K562 (cell line): ENCODE data around the gene ATG7. TPM values are rescaled to one million over a fixed set of nuclear protein-coding genes. Genes with fewer than 3 reads are reported as not detected.

ENCODE experiments used
- ATAC-seq: fragments of 200-7000 bp; cut with Tn5 transposase; 3 replicates; pipeline ENCODE4 v1.9.1; 2020; ENCODE audit warnings: moderate library complexity
- BruUV-seq: library from RNA; stranded (reverse); fragments of 400-500 nt; replicated peaks from 2 replicates; lab custom pipeline; 2021; lab: Mats Ljungman, UMichigan
- CTCF ChIA-PET: fragments of 300-600 bp; formaldehyde crosslinking; extraction: SDS; loops from one replicate; lab custom pipeline; 2021; ENCODE audit warnings: low intra/inter-chr PET ratio; lab: Yijun Ruan, JAX
- POLR2A ChIA-PET: fragments of 300-600, 350-650 bp; sonication (Branson Sonifier 250); formaldehyde crosslinking; extraction: SDS; loops from one replicate; lab custom pipeline; 2021; ENCODE audit warnings: antibody characterized with exemption, inconsistent platforms; lab: Yijun Ruan, JAX
- DNase-seq, 4 experiments: peaks; one replicate each; pipeline versions ENCODE4 v3.0.0 to v3.0.0-alpha.2; 2011 to 2018; ENCODE audit warnings: low spot score in 3 of 4, mixed read lengths in 3 of 4; ENCODE audit errors: extremely low read depth in 1 of 4
- FAIRE-seq: peaks from 2 replicates; lab custom pipeline; 2011; peaks lifted over from hg19 to GRCh38; lab: Jason Lieb, UNC
- H2AFZ ChIP-seq: 2 replicates; pipeline ENCODE4 v1.6.0; 2011; ENCODE audit warnings: low read depth, low read length, control low read depth, inconsistent platforms
- H3K27ac ChIP-seq: fragments of 200-600 bp; 3 replicates; pipeline ENCODE4 v1.8.0; 2011; ENCODE audit warnings: low read depth, mild to moderate bottlenecking, control low read depth, inconsistent platforms, low read length, moderate library complexity, mixed read lengths; ENCODE audit errors: extremely low read depth
- H3K27me3 ChIP-seq, 2 experiments: fragments of 300-600 bp in 1 of 2; 2 replicates in 1 of 2; 3 replicates in 1 of 2; pipeline versions ENCODE4 v1.6.0 to v1.8.0; 2011; ENCODE audit warnings: inconsistent platforms in 2 of 2, low read length in 2 of 2, mild to moderate bottlenecking in 1 of 2, mixed read lengths in 1 of 2, moderate library complexity in 1 of 2; ENCODE audit not compliant: control insufficient read depth in 2 of 2, insufficient read depth in 2 of 2
- H3K36me3 ChIP-seq: fragments of 300-600 bp; 3 replicates; pipeline ENCODE4 v1.8.0; 2011; ENCODE audit warnings: mild to moderate bottlenecking, low read length, inconsistent platforms; ENCODE audit not compliant: control insufficient read depth, insufficient read depth
- H3K4me1 ChIP-seq, 2 experiments: fragments of 200-600 bp in 1 of 2; replicated peaks in 1 of 2; 2 replicates in 1 of 2; 3 replicates in 1 of 2; pipeline versions ENCODE4 v1.5.1 to v1.8.0; 2011; ENCODE audit warnings: inconsistent platforms in 2 of 2, low read length in 2 of 2, mild to moderate bottlenecking in 1 of 2, mixed read lengths in 1 of 2, moderate library complexity in 1 of 2; ENCODE audit not compliant: control insufficient read depth in 2 of 2, insufficient read depth in 2 of 2
- H3K4me2 ChIP-seq: 2 replicates; pipeline ENCODE4 v1.6.1; 2011; ENCODE audit warnings: low read length, control low read depth, inconsistent platforms, mixed read lengths; ENCODE audit not compliant: insufficient read depth
- H3K4me3 ChIP-seq: fragments of 200-600 bp; sonication (generic), shearing (Covaris generic); 2 replicates; pipeline ENCODE4 v1.5.1; 2016; ENCODE audit warnings: control low read depth, inconsistent platforms
- H3K79me2 ChIP-seq: fragments of 200-600 bp; 3 replicates; pipeline ENCODE4 v1.8.0; 2011; ENCODE audit warnings: low read length, inconsistent platforms; ENCODE audit not compliant: control insufficient read depth, insufficient read depth
- H3K9ac ChIP-seq, 2 experiments: 2 replicates each; pipeline versions ENCODE4 v1.6.0 to v1.6.1; 2011; ENCODE audit warnings: low read depth in 2 of 2, low read length in 2 of 2, control low read depth in 1 of 2, inconsistent platforms in 1 of 2, mild to moderate bottlenecking in 1 of 2, mixed read lengths in 1 of 2; ENCODE audit not compliant: insufficient read depth in 1 of 2
- H3K9me1 ChIP-seq: one replicate; pipeline ENCODE4 v1.6.0; 2011; ENCODE audit warnings: inconsistent platforms, mild to moderate bottlenecking, low read length, moderate library complexity; ENCODE audit not compliant: control insufficient read depth, insufficient read depth
- H3K9me3 ChIP-seq: replicated peaks from 2 replicates; pipeline ENCODE4 v1.5.1; 2011; ENCODE audit warnings: low read depth, low read length, inconsistent platforms; ENCODE audit not compliant: control insufficient read depth, insufficient read depth
- H4K20me1 ChIP-seq: replicated peaks from 2 replicates; pipeline ENCODE4 v1.6.1; 2011; ENCODE audit warnings: low read length, inconsistent platforms, mixed read lengths; ENCODE audit not compliant: control insufficient read depth, insufficient read depth
- CEBPB ChIP-seq: fragments of 450-650 bp; IDR thresholded peaks from 2 replicates; pipeline ENCODE4 v1.6.1; 2016; ENCODE audit warnings: missing genetic modification characterization, missing compliant biosample characterization
- CEBPG ChIP-seq, 3 experiments: fragments of 200-800 bp in 1 of 3; sonication (Bioruptor generic) in 1 of 3; sonication (generic) in 1 of 3; formaldehyde crosslinking in 1 of 3; IDR thresholded peaks in 2 of 3; conservative IDR thresholded peaks in 1 of 3; 2 replicates each; pipeline versions ENCODE4 v1.6.1 to v1.8.0; 2016 to 2022; ENCODE audit warnings: missing compliant biosample characterization in 2 of 3, missing genetic modification characterization in 2 of 3, mild to moderate bottlenecking in 1 of 3, missing genetic modification reagents in 1 of 3
- E2F1 ChIP-seq: sonication (generic); formaldehyde crosslinking; IDR thresholded peaks from 2 replicates; pipeline ENCODE4 v1.8.1; 2023; ENCODE audit warnings: mild to moderate bottlenecking, missing genetic modification reagents, moderate library complexity
- NFIC ChIP-seq: fragments of 450-650 bp; IDR thresholded peaks from 2 replicates; pipeline ENCODE4 v1.6.1; 2017; ENCODE audit warnings: mild to moderate bottlenecking, inconsistent platforms
- NFIX ChIP-seq: fragments of 250-450 bp; sonication (Bioruptor Pico); IDR thresholded peaks from 2 replicates; pipeline ENCODE4 v1.4.0; 2020; ENCODE audit warnings: low read depth, mild to moderate bottlenecking, moderate library complexity
- SPI1 ChIP-seq: IDR thresholded peaks from 2 replicates; pipeline ENCODE4 v1.6.1; 2011; ENCODE audit warnings: low read depth, low read length, control low read depth, borderline replicate concordance
- ZNF316 ChIP-seq: fragments of 450-650 bp; IDR thresholded peaks from 2 replicates; pipeline ENCODE4 v1.6.1; 2016
- ZNF764 ChIP-seq: fragments of 250-450 bp; sonication (Bioruptor Pico); IDR thresholded peaks from 2 replicates; pipeline ENCODE4 v1.4.0; 2020; ENCODE audit warnings: low read depth, mild to moderate bottlenecking, moderate library complexity
- WGBS: fragments of 100-300 bp; shearing (Covaris generic); methylation state at CpG from one replicate; pipeline ENCODE4 v1.1.6; 2016; ENCODE audit warnings: low coverage, mixed read lengths; ENCODE audit not compliant: insufficient coverage; ENCODE audit errors: missing lambda C conversion rate; 5-methylcytosine and 5-hydroxymethylcytosine counted together
- in situ Hi-C: fragments of 300-500 bp; cut with MboI; formaldehyde crosslinking; loops from 4 replicates; pipeline ENCODE4 v1.15.0; 2018; ENCODE audit warnings: inconsistent platforms, mixed read lengths
- intact Hi-C: fragments of 100-400 bp; cut with micrococcal nuclease; formaldehyde crosslinking; loops from 2 replicates; pipeline ENCODE4 v1.14.2; 2022
- polyA plus RNA-seq, 8 experiments: library from polyadenylated mRNA; depleted of rRNA in 4 of 8; stranded (reverse) in 5 of 8; unstranded in 3 of 8; fragments of >200 nt; fragmentation: Nextera tagmentation in 2 of 8; fragmentation: Illumina TruSeq in 1 of 8; extraction: Ambion mirVana in 2 of 8; extraction: Trizol in 1 of 8; gene quantifications; 2 replicates each; pipeline versions ENCODE4 v1.2.1 to v1.2.3, GENCODE V29; 2011 to 2014; ENCODE audit warnings: inconsistent platforms in 1 of 8, missing spikeins in 1 of 8
- total RNA-seq, 7 experiments: library from RNA; depleted of rRNA in 6 of 7; stranded (reverse); fragments of >200 nt in 6 of 7; fragmentation: Illumina TruSeq in 2 of 7; extraction: Trizol in 2 of 7; gene quantifications; 2 replicates each; pipeline versions ENCODE4 v1.2.1 to v1.2.3, GENCODE V29; 2011 to 2021; ENCODE audit warnings: low replicate concordance in 1 of 7

Gene ATG7
- total and polyA plus RNA-seq, 9 of the 15 experiments (the other 6 are each of a cell fraction or from before 2014, with no cell fraction given): 18.3 to 45.3 (median 33.6) TPM

- H3K27me3 ChIP-seq: no peaks in the 10 kb centered on the region
- H3K9me3 ChIP-seq: no peaks in the 10 kb centered on the region
- H2AFZ ChIP-seq: no peak overlapping the region
- in situ Hi-C loops (no loop called here), intact Hi-C loops (no loop called here)
- H4K20me1 ChIP-seq: no peaks in the 10 kb centered on the region
- 58% methylated on average over 2 of the region's 2 CpGs for WGBS
- H3K27ac ChIP-seq: no peak overlapping the region
- BruUV-seq: no TSS peak
- H3K36me3 ChIP-seq: peaks cover 43% of the 10 kb centered on the region
- H3K4me2 ChIP-seq: no peak overlapping the region
- DNase-seq (no peak), ATAC-seq (no peak), FAIRE-seq (no peak)
- no peaks in the 10 kb centered on the region for H3K79me2 ChIP-seq
- ChIA-PET CTCF (no interaction called here), POLR2A (no interaction called here)
- TF ChIP-seq ZNF316: peak; percentile 7; the same call in 1 of the 2 replicates
- 0 out of 2 replicates have a peak, but pooled peaks have one; percentile 2 for TF ChIP-seq SPI1
- TF ChIP-seq E2F1 (CRISPR knock-in tag): no peak
- TF ChIP-seq CEBPB: peak; percentile 57
- TF ChIP-seq NFIC: peak; percentile 84
- TF ChIP-seq NFIX: peak; percentile 49
- TF ChIP-seq CEBPG (CRISPR knock-in tag; IDR thresholded peaks at IDR 0.05): no peak
- peak in 1 of 2 experiments; percentile 66; a peak in 2 of 4 replicates for TF ChIP-seq CEBPG (tag; conservative IDR thresholded peaks at IDR 0.05 in 1 of 2, IDR thresholded peaks at IDR 0.05 in 1 of 2)
- no peak for TF ChIP-seq ZNF764 (CRISPR knock-in tag)
- no peak overlapping the region for H3K9ac ChIP-seq
- H3K9me1 ChIP-seq: no peaks in the 10 kb centered on the region
- no peaks in the 10 kb centered on the region for H3K4me1 ChIP-seq
- no peak overlapping the region for H3K4me3 ChIP-seq
These were observed 95.0 kb downstream of the ATG7 start for GRCh38 chr3:11367143-11367693.
